ENCODE data around the gene CDCP1.

Gene CDCP1

GRCh38 chr3:45109771-45110508 lies 36.2 kb downstream of the CDCP1 start:
- no peak for DNase-seq (ENCODE audit: extremely low read depth, low read depth)
- TF ChIP-seq, protein P1, sequence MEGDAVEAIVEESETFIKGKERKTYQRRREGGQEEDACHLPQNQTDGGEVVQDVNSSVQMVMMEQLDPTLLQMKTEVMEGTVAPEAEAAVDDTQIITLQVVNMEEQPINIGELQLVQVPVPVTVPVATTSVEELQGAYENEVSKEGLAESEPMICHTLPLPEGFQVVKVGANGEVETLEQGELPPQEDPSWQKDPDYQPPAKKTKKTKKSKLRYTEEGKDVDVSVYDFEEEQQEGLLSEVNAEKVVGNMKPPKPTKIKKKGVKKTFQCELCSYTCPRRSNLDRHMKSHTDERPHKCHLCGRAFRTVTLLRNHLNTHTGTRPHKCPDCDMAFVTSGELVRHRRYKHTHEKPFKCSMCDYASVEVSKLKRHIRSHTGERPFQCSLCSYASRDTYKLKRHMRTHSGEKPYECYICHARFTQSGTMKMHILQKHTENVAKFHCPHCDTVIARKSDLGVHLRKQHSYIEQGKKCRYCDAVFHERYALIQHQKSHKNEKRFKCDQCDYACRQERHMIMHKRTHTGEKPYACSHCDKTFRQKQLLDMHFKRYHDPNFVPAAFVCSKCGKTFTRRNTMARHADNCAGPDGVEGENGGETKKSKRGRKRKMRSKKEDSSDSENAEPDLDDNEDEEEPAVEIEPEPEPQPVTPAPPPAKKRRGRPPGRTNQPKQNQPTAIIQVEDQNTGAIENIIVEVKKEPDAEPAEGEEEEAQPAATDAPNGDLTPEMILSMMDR (IDR thresholded peaks at IDR 0.05; ENCODE audit: low read depth, low read length): no peak

DNA sequence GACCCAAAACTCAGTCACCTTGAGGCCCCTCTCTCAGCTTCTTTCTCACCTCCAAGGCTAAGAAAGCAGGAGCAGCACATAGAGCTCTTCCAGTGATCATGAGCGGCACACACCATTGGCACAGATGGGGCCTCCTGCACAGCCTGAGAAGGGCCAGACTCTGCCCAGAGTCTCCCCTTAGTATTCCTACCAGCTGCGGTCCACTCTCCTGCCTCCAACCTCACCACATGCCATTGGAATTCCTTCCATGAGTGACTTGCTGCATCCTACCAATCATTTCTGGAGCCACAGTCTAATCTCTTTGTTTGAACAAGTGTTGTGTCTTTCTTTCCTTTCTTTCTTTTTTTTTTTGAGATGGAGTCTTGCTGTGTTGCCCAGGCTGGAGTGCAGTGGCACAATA lies 39.3 kb downstream of the CDCP1 start:
- TF ChIP-seq, protein P1 (IDR thresholded peaks at IDR 0.05; ENCODE audit: low read depth, low read length): no peak

DNA sequence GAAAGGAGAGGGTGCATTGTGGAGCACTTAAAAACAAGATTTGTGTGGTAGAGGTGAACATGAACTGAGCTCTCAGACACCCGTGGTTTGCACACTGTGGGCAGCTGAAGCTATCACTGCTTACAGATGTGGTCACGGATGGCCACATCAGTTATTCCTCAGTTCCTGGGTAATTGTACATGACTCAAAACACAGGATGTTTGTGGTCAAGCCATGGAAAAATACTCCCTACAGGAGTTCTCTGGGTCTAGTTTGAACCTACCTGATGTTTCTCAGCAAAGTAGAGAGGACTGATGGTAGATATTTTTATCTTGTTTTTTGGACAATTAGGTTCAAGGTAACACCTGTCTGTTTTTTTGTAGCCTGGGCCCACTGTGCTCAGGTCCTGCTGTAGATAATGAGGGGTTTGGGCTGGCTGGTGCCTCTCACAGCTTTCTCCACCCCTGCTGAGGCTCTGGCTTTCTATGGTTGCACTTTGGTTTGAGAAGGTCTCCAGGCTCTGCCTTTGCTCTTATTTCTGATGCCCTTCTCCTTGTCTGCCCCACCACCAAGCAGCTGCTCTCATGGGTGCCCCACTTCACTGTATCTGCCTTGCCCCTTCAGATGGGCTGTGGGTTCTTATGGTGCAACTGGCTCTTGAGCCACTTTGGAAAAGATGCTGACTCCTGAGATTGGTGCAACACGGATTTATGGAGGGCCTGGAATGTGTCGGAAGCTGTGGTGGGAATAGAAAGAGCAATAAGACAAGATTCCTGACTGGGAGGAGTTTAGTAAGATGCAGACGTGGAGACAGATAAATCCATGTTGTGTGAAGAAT lies 40.1 kb downstream of the CDCP1 start:
- TF ChIP-seq, protein P1 (IDR thresholded peaks at IDR 0.05; ENCODE audit: low read depth, low read length): no peak
- peak; percentile 59 for DNase-seq (ENCODE audit: extremely low read depth, low read depth)

More for the DNA sequence above, 39.3 kb downstream of the CDCP1 start:
- no peak for DNase-seq (ENCODE audit: extremely low read depth, low read depth)

GRCh38 chr3:45104715-45105711 lies 41.2 kb downstream of the CDCP1 start:
- DNase-seq (ENCODE audit: extremely low read depth, low read depth): no peak
- TF ChIP-seq, protein P1 (IDR thresholded peaks at IDR 0.05; ENCODE audit: low read depth, low read length): no peak

DNA sequence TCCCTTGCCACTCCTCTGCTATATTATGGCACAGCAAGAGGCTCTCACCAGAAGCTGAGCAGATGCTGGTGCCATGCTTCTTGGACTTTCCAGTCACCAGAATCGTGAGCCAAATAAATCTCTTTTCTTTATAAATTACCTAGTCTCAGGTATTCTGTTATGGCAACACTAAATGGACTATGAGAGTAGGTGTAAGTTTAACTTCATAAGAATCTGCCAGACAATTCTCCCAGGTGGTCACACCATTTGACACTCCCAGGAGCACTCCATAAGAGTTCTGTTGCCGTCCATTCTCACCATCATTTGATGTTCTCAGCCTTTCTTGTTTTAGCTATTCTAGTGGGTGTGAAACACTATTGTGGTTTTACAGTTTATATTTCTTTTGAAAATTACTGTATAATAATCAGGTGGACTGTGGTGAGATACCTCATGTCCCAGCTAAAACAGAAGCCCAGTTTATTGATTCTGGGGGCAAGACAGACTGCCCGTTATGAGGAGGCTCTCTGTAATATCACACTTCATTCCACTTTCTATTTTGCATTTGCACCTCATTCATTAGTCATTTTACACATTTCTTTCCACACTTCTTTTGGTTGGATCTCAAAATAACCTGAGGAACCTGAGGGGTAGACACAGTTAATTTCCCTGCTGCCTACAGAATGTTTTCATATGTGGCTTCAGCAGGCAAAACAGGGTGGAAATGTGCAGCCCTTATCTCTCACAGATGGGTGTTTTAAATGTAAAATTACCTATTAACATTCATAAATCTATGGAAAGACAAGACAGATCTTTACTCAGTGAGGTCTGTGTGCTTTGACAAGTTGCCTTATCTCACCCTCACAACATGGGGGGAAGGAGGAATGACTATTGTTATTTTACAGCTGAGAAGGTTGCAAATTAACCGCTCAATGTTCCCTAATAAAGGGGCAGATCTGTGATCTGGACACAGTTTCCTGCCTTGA lies 42.1 kb downstream of the CDCP1 start:
- TF ChIP-seq, protein P1 (IDR thresholded peaks at IDR 0.05; ENCODE audit: low read depth, low read length): no peak

DNA sequence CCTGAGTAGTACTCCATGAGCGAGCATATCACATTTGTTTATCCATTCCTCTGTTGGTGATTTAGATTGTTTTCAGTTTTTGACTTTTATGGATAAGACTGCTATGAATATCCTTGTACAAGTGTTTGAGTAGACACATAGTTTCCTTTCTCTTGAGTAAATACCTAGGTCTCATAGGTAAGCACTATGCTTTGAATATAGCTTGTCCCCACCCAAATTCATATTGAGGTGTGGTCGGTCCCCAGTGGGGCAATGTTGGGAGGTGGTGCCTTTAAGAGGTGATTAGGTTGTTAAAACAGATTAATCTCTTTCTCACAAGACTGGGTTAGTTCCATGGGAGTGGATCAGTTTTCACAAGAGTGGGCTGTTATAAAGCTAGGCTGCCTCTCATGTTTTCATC lies 42.8 kb downstream of the CDCP1 start:
- TF ChIP-seq, protein P1 (IDR thresholded peaks at IDR 0.05; ENCODE audit: low read depth, low read length): no peak
- no peak for DNase-seq (ENCODE audit: extremely low read depth, low read depth)

More for the DNA sequence above, 42.1 kb downstream of the CDCP1 start:
- DNase-seq (ENCODE audit: extremely low read depth, low read depth): no peak

All from AG09319 (cell line).